H9 (cell line): ENCODE results near the gene STK38. TPM values are rescaled to one million over a fixed set of nuclear protein-coding genes. Genes with fewer than 3 reads are reported as not detected.

Experiments
- DNase-seq: peaks from one replicate; pipeline ENCODE4 v3.0.0-alpha.2; 2017
- H2AFZ ChIP-seq: one replicate; pipeline ENCODE4 v1.6.1; 2013; ENCODE audit warnings: mild to moderate bottlenecking, low read length, control low read depth, moderate library complexity
- H2AK5ac ChIP-seq: 2 replicates; pipeline ENCODE4 v1.6.1; 2013; ENCODE audit warnings: low read length, control low read depth, mixed read lengths; ENCODE audit not compliant: insufficient read length
- H2BK120ac ChIP-seq: one replicate; pipeline ENCODE4 v1.6.1; 2013; ENCODE audit warnings: low read depth, mild to moderate bottlenecking, low read length, control low read depth, inconsistent platforms; ENCODE audit not compliant: poor library complexity, severe bottlenecking
- H2BK12ac ChIP-seq: 2 replicates; pipeline ENCODE4 v1.6.1; 2013; ENCODE audit warnings: low read length, control low read depth, mixed read lengths, low read depth; ENCODE audit not compliant: insufficient read length
- H2BK15ac ChIP-seq: 2 replicates; pipeline ENCODE4 v1.6.1; 2013; ENCODE audit warnings: low read depth, low read length, control low read depth
- H2BK20ac ChIP-seq: one replicate; pipeline ENCODE4 v1.6.1; 2013; ENCODE audit warnings: low read depth, mild to moderate bottlenecking, low read length, control low read depth, inconsistent platforms; ENCODE audit not compliant: poor library complexity, severe bottlenecking
- H2BK5ac ChIP-seq: 2 replicates; pipeline ENCODE4 v1.6.1; 2013; ENCODE audit warnings: low read length, control low read depth, mixed read lengths; ENCODE audit not compliant: insufficient read length
- H3K14ac ChIP-seq: 2 replicates; pipeline ENCODE4 v1.6.1; 2013; ENCODE audit warnings: low read length, control low read depth; ENCODE audit not compliant: insufficient read depth
- H3K18ac ChIP-seq: 2 replicates; pipeline ENCODE4 v1.6.1; 2013; ENCODE audit warnings: low read depth, mild to moderate bottlenecking, mixed read lengths, low read length, control low read depth; ENCODE audit not compliant: insufficient read length
- H3K23ac ChIP-seq: 2 replicates; pipeline ENCODE4 v1.6.1; 2013; ENCODE audit warnings: low read length, control low read depth, mixed read lengths, low read depth; ENCODE audit not compliant: insufficient read length
- H3K23me2 ChIP-seq: 2 replicates; pipeline ENCODE4 v1.6.1; 2013; ENCODE audit warnings: low read depth, mild to moderate bottlenecking, mixed read lengths, low read length, control low read depth; ENCODE audit not compliant: insufficient read length, poor library complexity, severe bottlenecking
- H3K27ac ChIP-seq: 2 replicates; pipeline ENCODE4 v1.5.1; 2013; ENCODE audit warnings: low read length, control low read depth, mixed read lengths, low read depth; ENCODE audit not compliant: insufficient read length
- H3K27me3 ChIP-seq: 2 replicates; pipeline ENCODE4 v1.6.1; 2013; ENCODE audit warnings: low read length, control low read depth, inconsistent platforms; ENCODE audit not compliant: insufficient read depth
- H3K4ac ChIP-seq: 2 replicates; pipeline ENCODE4 v1.6.1; 2013; ENCODE audit warnings: low read depth, mild to moderate bottlenecking, control low read depth, inconsistent platforms, low read length, moderate library complexity
- H3K4me1 ChIP-seq: 2 replicates; pipeline ENCODE4 v1.6.1; 2013; ENCODE audit warnings: low read length, control low read depth, inconsistent platforms; ENCODE audit not compliant: insufficient read depth
- H3K4me2 ChIP-seq: 2 replicates; pipeline ENCODE4 v1.6.1; 2013; ENCODE audit warnings: low read length, control low read depth, mixed read lengths; ENCODE audit not compliant: insufficient read length, insufficient read depth
- H3K56ac ChIP-seq: 2 replicates; pipeline ENCODE4 v1.6.1; 2013; ENCODE audit warnings: low read depth, mild to moderate bottlenecking, mixed read lengths, low read length, control low read depth; ENCODE audit not compliant: insufficient read length
- H3K79me1 ChIP-seq: 2 replicates; pipeline ENCODE4 v1.6.1; 2013; ENCODE audit warnings: low read depth, mild to moderate bottlenecking, moderate library complexity, low read length, control low read depth, inconsistent platforms; ENCODE audit not compliant: insufficient read depth, poor library complexity, severe bottlenecking
- H3K79me2 ChIP-seq: 2 replicates; pipeline ENCODE4 v1.6.1; 2013; ENCODE audit warnings: low read length, control low read depth, inconsistent platforms; ENCODE audit not compliant: insufficient read depth
- H3K9ac ChIP-seq: 2 replicates; pipeline ENCODE4 v1.6.1; 2013; ENCODE audit warnings: low read length, control low read depth, mixed read lengths; ENCODE audit not compliant: insufficient read length; ENCODE audit errors: extremely low read depth
- H3K9me3 ChIP-seq: one replicate; pipeline ENCODE4 v1.6.1; 2013; ENCODE audit warnings: low read depth, low read length, inconsistent platforms; ENCODE audit not compliant: control insufficient read depth
- H3T11ph ChIP-seq: one replicate; pipeline ENCODE4 v1.6.1; 2013; ENCODE audit warnings: mild to moderate bottlenecking, low read length, control low read depth, inconsistent platforms
- H4K20me1 ChIP-seq: one replicate; pipeline ENCODE4 v1.6.1; 2013; ENCODE audit not compliant: control insufficient read depth, insufficient read length, insufficient read depth
- H4K5ac ChIP-seq: 2 replicates; pipeline ENCODE4 v1.6.1; 2013; ENCODE audit warnings: low read depth, mild to moderate bottlenecking, mixed read lengths, low read length, control low read depth; ENCODE audit not compliant: insufficient read length
- H4K8ac ChIP-seq: replicated peaks from 2 replicates; pipeline ENCODE4 v1.6.1; 2013; ENCODE audit warnings: low read length, control low read depth, mixed read lengths, low read depth; ENCODE audit not compliant: insufficient read length
- H4K91ac ChIP-seq: 2 replicates; pipeline ENCODE4 v1.6.1; 2013; ENCODE audit warnings: low read depth, mild to moderate bottlenecking, moderate library complexity, mixed read lengths, low read length, control low read depth; ENCODE audit not compliant: insufficient read length
- H3K27ac Mint-ChIP-seq, 3 experiments: 2 replicates in 2 of 3; 3 replicates in 1 of 3; pipeline ENCODE4 v1.8.0; 2020 to 2021; ENCODE audit warnings: mixed read lengths in 3 of 3, mild to moderate bottlenecking in 1 of 3, moderate library complexity in 1 of 3
- H3K27me3 Mint-ChIP-seq: 2 replicates; pipeline ENCODE4 v1.8.0; 2021; ENCODE audit warnings: low read depth, mild to moderate bottlenecking, moderate library complexity, mixed read lengths
- H3K36me3 Mint-ChIP-seq, 3 experiments: 2 replicates in 2 of 3; 3 replicates in 1 of 3; pipeline ENCODE4 v1.8.0; 2020 to 2021; ENCODE audit warnings: low read depth in 3 of 3, mixed read lengths in 3 of 3; ENCODE audit not compliant: insufficient read depth in 1 of 3
- H3K4me1 Mint-ChIP-seq, 2 experiments: 2 replicates each; pipeline ENCODE4 v1.8.0; 2020; ENCODE audit warnings: mixed read lengths in 2 of 2
- H3K4me3 Mint-ChIP-seq, 2 experiments: 2 replicates in 1 of 2; 3 replicates in 1 of 2; pipeline ENCODE4 v1.8.0; 2020 to 2021; ENCODE audit warnings: mild to moderate bottlenecking in 2 of 2, mixed read lengths in 2 of 2, moderate library complexity in 1 of 2
- H3K9me3 Mint-ChIP-seq, 2 experiments: 2 replicates in 1 of 2; 3 replicates in 1 of 2; pipeline ENCODE4 v1.8.0; 2020; ENCODE audit warnings: mild to moderate bottlenecking in 2 of 2, mixed read lengths in 2 of 2, moderate library complexity in 1 of 2
- whole genome bisulfite sequencing: extraction: QIAGEN DNeasy Blood & Tissue Kit; methylation state at CpG from one replicate; pipeline ENCODE4 v1.1.7; 2013; ENCODE audit warnings: missing lambda C conversion rate, low lambda C conversion rate, mixed read lengths; ENCODE audit not compliant: insufficient read length; ENCODE audit errors: extremely low coverage; 5-methylcytosine and 5-hydroxymethylcytosine counted together
- total RNA-seq: library from RNA; stranded (reverse); gene quantifications from 2 replicates; pipeline ENCODE4 v1.2.1, GENCODE V29; 2021
- TF ChIP-seq, protein P1 (sequence below): fragments of 200-600 bp; sonication (generic); conservative IDR thresholded peaks from 3 replicates; pipeline ENCODE4 v1.8.0; 2021; ENCODE audit warnings: antibody characterized with exemption, mild to moderate bottlenecking

The STK38 gene
- total RNA-seq, 1 experiment from 2014 or later = 17.5 TPM

GRCh38 chr6:36563928-36564284, 16.6 kb upstream of the STK38 start:
- no peak overlapping the region for H2BK12ac ChIP-seq
- no peak overlapping the region for H3K18ac ChIP-seq
- H3K9me3 ChIP-seq = no peaks in the 10 kb centered on the region
- no peak overlapping the region for H4K91ac ChIP-seq
- H4K20me1 ChIP-seq = no peaks in the 10 kb centered on the region
- no peak overlapping the region for H2AFZ ChIP-seq
- no peaks in the 10 kb centered on the region for H3K23me2 ChIP-seq
- no peak overlapping the region for H4K5ac ChIP-seq
- Mint-ChIP-seq H3K27ac (no peak overlapping the region), H3K27me3 (peaks cover 5% of the 10 kb centered on the region; the same call in 1 of the 2 replicates), H3K4me3 (no peak overlapping the region), H3K9me3 (no peaks in the 10 kb centered on the region), H3K4me1 (peaks cover 3 to 10% of the 10 kb centered on the region in 2 experiments; a peak in 3 of 4 replicates), H3K36me3 (no peaks in the 10 kb centered on the region)
- no peak for DNase-seq
- H2AK5ac ChIP-seq = no peak overlapping the region
- no peak overlapping the region for H3K4me2 ChIP-seq
- no peaks in the 10 kb centered on the region for H3K79me1 ChIP-seq
- H3K9ac ChIP-seq = no peak overlapping the region
- TF ChIP-seq, protein P1, sequence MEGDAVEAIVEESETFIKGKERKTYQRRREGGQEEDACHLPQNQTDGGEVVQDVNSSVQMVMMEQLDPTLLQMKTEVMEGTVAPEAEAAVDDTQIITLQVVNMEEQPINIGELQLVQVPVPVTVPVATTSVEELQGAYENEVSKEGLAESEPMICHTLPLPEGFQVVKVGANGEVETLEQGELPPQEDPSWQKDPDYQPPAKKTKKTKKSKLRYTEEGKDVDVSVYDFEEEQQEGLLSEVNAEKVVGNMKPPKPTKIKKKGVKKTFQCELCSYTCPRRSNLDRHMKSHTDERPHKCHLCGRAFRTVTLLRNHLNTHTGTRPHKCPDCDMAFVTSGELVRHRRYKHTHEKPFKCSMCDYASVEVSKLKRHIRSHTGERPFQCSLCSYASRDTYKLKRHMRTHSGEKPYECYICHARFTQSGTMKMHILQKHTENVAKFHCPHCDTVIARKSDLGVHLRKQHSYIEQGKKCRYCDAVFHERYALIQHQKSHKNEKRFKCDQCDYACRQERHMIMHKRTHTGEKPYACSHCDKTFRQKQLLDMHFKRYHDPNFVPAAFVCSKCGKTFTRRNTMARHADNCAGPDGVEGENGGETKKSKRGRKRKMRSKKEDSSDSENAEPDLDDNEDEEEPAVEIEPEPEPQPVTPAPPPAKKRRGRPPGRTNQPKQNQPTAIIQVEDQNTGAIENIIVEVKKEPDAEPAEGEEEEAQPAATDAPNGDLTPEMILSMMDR = no peak
- no peak overlapping the region for H2BK5ac ChIP-seq
- H3K79me2 ChIP-seq = no peaks in the 10 kb centered on the region
- H3K4ac ChIP-seq = no peak overlapping the region
- no peak overlapping the region for H3K56ac ChIP-seq
- H3T11ph ChIP-seq = no peak overlapping the region
- H3K27ac ChIP-seq = no peak overlapping the region
- H2BK20ac ChIP-seq = no peak overlapping the region
- H2BK120ac ChIP-seq = no peak overlapping the region
- H3K4me1 ChIP-seq = no peaks in the 10 kb centered on the region
- H2BK15ac ChIP-seq = no peak overlapping the region
- H3K27me3 ChIP-seq = no peaks in the 10 kb centered on the region
- no peak overlapping the region for H3K23ac ChIP-seq
- no CpG with 5 or more reads among the region's 4 CpGs for WGBS
- no peak overlapping the region for H4K8ac ChIP-seq
- H3K14ac ChIP-seq = no peak overlapping the region
